DOHH2 (cell line): Measurements from ENCODE around the gene ARHGAP29.

Source experiments
- EZH2phosphoT487 ChIP-seq: fragments of 200-600 bp; sonication (generic); IDR thresholded peaks from 2 replicates; pipeline ENCODE4 v1.6.1; 2017; ENCODE audit warnings: borderline replicate concordance, mild to moderate bottlenecking, antibody characterized with exemption, low read length, moderate library complexity, mixed read lengths
- TF ChIP-seq, protein P1 (sequence below): fragments of 200-600 bp; sonication (generic); IDR thresholded peaks from one replicate; pipeline ENCODE4 v1.5.1; 2014; ENCODE audit warnings: antibody characterized with exemption, mild to moderate bottlenecking, low read depth, low read length; ENCODE audit not compliant: poor library complexity, severe bottlenecking

DNA sequence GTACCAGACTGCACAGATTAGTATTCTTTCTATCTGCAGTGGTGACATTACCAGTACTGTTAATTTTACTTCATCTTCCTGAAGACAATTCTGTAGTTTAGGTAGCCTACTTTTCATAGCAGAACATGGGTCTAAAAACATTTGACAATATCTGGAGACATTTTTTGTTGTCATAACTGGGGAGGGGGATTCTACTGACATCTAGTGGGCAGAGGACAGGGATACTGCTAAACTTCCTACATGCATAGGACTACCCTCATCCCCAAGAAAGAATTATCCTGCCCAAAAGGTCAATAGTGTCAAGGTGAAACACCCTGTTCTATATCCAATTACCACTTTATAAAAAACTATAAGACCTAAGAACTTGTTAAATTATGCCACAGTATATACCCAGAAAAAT lies 3.4 kb upstream of the ARHGAP29 start:
- TF ChIP-seq, protein P1, sequence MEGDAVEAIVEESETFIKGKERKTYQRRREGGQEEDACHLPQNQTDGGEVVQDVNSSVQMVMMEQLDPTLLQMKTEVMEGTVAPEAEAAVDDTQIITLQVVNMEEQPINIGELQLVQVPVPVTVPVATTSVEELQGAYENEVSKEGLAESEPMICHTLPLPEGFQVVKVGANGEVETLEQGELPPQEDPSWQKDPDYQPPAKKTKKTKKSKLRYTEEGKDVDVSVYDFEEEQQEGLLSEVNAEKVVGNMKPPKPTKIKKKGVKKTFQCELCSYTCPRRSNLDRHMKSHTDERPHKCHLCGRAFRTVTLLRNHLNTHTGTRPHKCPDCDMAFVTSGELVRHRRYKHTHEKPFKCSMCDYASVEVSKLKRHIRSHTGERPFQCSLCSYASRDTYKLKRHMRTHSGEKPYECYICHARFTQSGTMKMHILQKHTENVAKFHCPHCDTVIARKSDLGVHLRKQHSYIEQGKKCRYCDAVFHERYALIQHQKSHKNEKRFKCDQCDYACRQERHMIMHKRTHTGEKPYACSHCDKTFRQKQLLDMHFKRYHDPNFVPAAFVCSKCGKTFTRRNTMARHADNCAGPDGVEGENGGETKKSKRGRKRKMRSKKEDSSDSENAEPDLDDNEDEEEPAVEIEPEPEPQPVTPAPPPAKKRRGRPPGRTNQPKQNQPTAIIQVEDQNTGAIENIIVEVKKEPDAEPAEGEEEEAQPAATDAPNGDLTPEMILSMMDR: peak; percentile 46
- no peak for TF ChIP-seq EZH2phosphoT487
